ENCODE measurements around the gene JMJD1C. TPM values are rescaled to one million over a fixed set of nuclear protein-coding genes. Genes with fewer than 3 reads are reported as not detected.
"Not testable (repeated sequence)": the region's sequence is repeated elsewhere in the genome, so short reads cannot be mapped to it uniquely, and the experiment has no call there.

Gene JMJD1C
- total RNA-seq, 1 donor from 2014 or later, result 84.2 TPM

GRCh38 chr10:63503395-63503794 lies 37.6 kb upstream of the JMJD1C start:
- intact Hi-C loops (cut with DNase I), result no loop called here

DNA sequence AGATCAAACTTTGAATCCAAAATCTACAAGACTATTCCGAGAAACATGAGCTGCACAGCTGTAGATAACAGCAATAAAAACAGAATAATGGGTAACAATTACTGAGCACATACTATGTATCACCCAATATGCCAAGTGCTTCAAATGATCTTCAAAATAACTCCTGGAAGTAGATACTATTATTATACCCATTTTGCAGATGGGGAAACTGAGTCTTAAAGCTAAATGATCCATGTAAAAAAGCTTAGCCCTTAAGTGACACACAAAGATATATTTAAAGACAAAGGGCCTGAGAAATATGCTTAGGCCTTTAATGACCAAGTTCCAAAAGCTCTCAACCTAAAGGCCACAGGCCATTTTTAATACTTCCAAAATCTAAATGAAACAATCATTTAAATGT lies 37.1 kb upstream of the JMJD1C start:
- Histone ChIP-seq H3K4me3 (no peak overlapping the region), H3K4me1 (no peaks in the 10 kb centered on the region), H3K27ac (no peak overlapping the region), H3K9me3 (no peaks in the 10 kb centered on the region), H3K36me3 (no peaks in the 10 kb centered on the region), H3K27me3 (no peaks in the 10 kb centered on the region)
- TF ChIP-seq, protein P1, sequence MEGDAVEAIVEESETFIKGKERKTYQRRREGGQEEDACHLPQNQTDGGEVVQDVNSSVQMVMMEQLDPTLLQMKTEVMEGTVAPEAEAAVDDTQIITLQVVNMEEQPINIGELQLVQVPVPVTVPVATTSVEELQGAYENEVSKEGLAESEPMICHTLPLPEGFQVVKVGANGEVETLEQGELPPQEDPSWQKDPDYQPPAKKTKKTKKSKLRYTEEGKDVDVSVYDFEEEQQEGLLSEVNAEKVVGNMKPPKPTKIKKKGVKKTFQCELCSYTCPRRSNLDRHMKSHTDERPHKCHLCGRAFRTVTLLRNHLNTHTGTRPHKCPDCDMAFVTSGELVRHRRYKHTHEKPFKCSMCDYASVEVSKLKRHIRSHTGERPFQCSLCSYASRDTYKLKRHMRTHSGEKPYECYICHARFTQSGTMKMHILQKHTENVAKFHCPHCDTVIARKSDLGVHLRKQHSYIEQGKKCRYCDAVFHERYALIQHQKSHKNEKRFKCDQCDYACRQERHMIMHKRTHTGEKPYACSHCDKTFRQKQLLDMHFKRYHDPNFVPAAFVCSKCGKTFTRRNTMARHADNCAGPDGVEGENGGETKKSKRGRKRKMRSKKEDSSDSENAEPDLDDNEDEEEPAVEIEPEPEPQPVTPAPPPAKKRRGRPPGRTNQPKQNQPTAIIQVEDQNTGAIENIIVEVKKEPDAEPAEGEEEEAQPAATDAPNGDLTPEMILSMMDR (IDR thresholded peaks at IDR 0.05), result no peak
- ATAC-seq, result no peak
- intact Hi-C loops (cut with DNase I), result no loop called here
- DNase-seq, result no peak

More at GRCh38 chr10:63503395-63503794, 37.6 kb upstream of the JMJD1C start:
- H3K27me3 ChIP-seq, result no peaks in the 10 kb centered on the region
- DNase-seq (no peak), ATAC-seq (no peak)
- no peak overlapping the region for H3K4me3 ChIP-seq
- no peak overlapping the region for H3K27ac ChIP-seq
- no peaks in the 10 kb centered on the region for H3K4me1 ChIP-seq
- H3K9me3 ChIP-seq, result no peaks in the 10 kb centered on the region
- TF ChIP-seq, protein P1 (IDR thresholded peaks at IDR 0.05), result no peak
- H3K36me3 ChIP-seq, result no peaks in the 10 kb centered on the region

DNA sequence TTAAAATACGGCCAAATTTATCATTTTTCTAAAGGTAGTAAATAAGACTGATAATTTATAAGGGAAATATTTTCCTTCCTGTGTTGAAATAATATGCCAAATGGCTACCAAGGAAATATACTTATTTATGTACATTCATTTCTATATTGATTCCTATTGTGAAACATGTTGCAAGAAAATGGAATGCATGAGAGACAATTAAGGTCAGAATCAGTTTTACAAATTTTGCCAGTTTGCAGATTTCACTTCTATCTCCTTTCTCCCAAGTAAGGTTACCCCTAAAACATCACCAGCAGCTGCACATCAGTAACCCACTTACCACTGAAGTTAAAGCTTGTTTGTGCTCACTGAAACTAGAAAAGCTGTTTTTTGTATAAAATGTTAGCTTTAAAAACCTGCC lies 36.2 kb upstream of the JMJD1C start:
- H3K9me3 ChIP-seq, result no peaks in the 10 kb centered on the region
- DNase-seq, result no peak
- H3K27me3 ChIP-seq, result no peaks in the 10 kb centered on the region
- TF ChIP-seq, protein P1 (IDR thresholded peaks at IDR 0.05), result no peak
- ATAC-seq, result no peak
- H3K4me1 ChIP-seq, result no peaks in the 10 kb centered on the region
- no peak overlapping the region for H3K27ac ChIP-seq
- intact Hi-C loops (cut with DNase I), result no loop called here
- H3K4me3 ChIP-seq, result no peak overlapping the region
- H3K36me3 ChIP-seq, result no peaks in the 10 kb centered on the region

- H3K4me1 ChIP-seq; H3K9me3 ChIP-seq; H3K4me3 ChIP-seq; H3K27ac ChIP-seq; intact Hi-C loops (cut with DNase I); H3K36me3 ChIP-seq; ATAC-seq; H3K27me3 ChIP-seq; DNase-seq: not testable (repeated sequence)
Observed at GRCh38 chr10:63500551-63500950, 34.8 kb upstream of the JMJD1C start.

GRCh38 chr10:63498665-63499064 lies 32.9 kb upstream of the JMJD1C start:
- no peak for DNase-seq
- no peak overlapping the region for H3K4me3 ChIP-seq
- TF ChIP-seq, protein P1 (IDR thresholded peaks at IDR 0.05), result no peak
- no peaks in the 10 kb centered on the region for H3K9me3 ChIP-seq
- no peak overlapping the region for H3K27ac ChIP-seq
- H3K36me3 ChIP-seq, result no peaks in the 10 kb centered on the region
- intact Hi-C loops (cut with DNase I), result no loop called here
- no peaks in the 10 kb centered on the region for H3K4me1 ChIP-seq
- H3K27me3 ChIP-seq, result no peaks in the 10 kb centered on the region
- ATAC-seq, result no peak

GRCh38 chr10:63497321-63497720 lies 31.5 kb upstream of the JMJD1C start:
- no peak for ATAC-seq
- no peaks in the 10 kb centered on the region for H3K27me3 ChIP-seq
- no peak overlapping the region for H3K4me3 ChIP-seq

More at GRCh38 chr10:63497321-63497720, 31.5 kb upstream of the JMJD1C start:
- Histone ChIP-seq H3K9me3 (no peaks in the 10 kb centered on the region), H3K36me3 (no peaks in the 10 kb centered on the region), H3K4me1 (no peaks in the 10 kb centered on the region), H3K27ac (no peak overlapping the region)
- TF ChIP-seq, protein P1 (IDR thresholded peaks at IDR 0.05), result no peak
- intact Hi-C loops (cut with DNase I), result no loop called here
- DNase-seq, result no peak
